SH-SY5Y (cell line): ENCODE measurements around the gene RBM7.

Source experiments
- GATA2 ChIP-seq: IDR thresholded peaks from 2 replicates; pipeline ENCODE4 v1.6.1; 2011; ENCODE audit warnings: mild to moderate bottlenecking, low read depth, low read length
- GATA3 ChIP-seq: IDR thresholded peaks from 2 replicates; pipeline ENCODE4 v1.6.1; 2011; ENCODE audit warnings: low read depth, mild to moderate bottlenecking, low read length, moderate library complexity

GRCh38 chr11:114368918-114369680 is 31.4 kb upstream of the RBM7 start:
- TF ChIP-seq GATA2 (peak; percentile 70; the same call in 1 of the 2 replicates), GATA3 (peak; percentile 90)
